ENCODE data around the gene GMNC. TPM values are rescaled to one million over a fixed set of nuclear protein-coding genes. Genes with fewer than 3 reads are reported as not detected.

The GMNC gene, protein sequence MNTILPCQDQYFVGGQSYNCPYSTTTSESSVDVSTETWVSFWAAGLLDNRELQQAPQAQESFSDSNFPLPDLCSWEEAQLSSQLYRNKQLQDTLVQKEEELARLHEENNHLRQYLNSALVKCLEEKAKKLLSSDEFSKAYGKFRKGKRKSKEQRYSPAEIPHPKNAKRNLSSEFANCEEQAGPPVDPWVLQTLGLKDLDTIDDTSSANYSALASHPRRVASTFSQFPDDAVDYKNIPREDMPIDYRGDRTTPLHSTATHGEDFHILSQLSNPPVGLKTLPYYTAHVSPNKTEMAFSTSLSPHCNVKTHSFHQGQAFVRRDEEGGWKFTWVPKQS
- not detected in 2 replicates for total RNA-seq

DNA sequence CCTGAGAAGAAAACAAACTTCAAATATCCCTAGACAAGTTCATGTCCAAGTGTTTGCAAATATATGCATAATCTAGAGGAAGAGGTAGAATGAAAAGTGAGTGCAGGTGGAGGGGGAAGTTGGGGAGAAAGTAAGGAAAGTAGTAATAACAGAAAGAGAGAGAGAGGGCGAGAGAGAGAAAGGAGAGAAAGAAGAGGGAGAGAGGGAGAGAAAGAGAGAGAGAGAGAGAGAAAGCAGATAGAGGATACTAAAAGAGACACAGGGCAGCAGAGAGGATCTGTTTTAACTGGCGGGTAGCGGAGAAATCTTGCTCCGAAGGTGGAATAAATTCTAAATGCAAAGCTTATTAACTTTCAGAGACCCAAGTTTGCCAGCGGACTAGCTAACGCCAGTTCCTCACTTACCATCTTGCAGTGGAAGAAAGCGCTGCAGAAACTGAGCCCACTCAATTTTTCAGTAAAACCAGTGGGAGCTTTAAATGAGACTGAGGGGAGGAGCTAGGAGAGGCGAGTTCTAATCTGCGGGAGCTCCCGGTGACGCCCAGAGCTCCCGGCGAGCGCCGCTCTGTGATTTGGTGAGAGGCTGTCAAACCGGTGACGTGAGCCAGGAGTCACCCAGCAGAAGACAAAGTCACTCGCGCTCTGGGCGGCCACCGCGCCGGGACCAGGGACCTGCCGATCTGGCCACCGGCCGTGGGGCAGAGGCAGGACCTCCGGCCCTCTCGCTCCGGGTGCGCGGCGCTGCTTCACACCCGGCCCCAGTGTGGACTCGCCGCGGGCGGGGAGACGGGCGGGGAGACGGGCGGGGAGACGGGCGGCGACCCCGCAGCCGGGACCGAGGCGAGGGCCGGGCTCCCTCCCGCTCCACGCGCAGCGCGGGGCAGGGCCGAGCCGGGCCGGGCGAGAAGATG lies at the start of gene GMNC:
TSS of gene GMNC (minus strand) at position 486 of the 910 bp plus-strand sequence. CDS start at position 407, 79 bp downstream.

